Measurements from ENCODE around the gene KHK. TPM values are rescaled to one million over a fixed set of nuclear protein-coding genes. Genes with fewer than 3 reads are reported as not detected.
A peak's percentile ranks its signal among the peaks of the same experiment; 100 is the strongest.

The KHK gene
- total RNA-seq (18.7 TPM), polyA plus RNA-seq (ENCODE audit: insufficient read depth, low read depth, low replicate concordance) (538 TPM)
- long read RNA-seq, donor 1, transcript KHK-201 (8 exons, 2,397 nt): major isoform, 8 of 11 reads
- long read RNA-seq, donor 1, partial matches to known transcripts: 0 of 11 reads
- long read RNA-seq, donor 1, other reads (novel, unspliced or antisense): 0 of 11 reads
- long read RNA-seq, donor 2, transcript KHK-201 (8 exons, 2,397 nt): major isoform, 19 of 22 reads
- long read RNA-seq, donor 2, partial matches to known transcripts: 0 of 22 reads
- long read RNA-seq, donor 2, other reads (novel, unspliced or antisense): 0 of 22 reads
- long read RNA-seq, donor 3, transcript KHK-201 (8 exons, 2,397 nt): major isoform, 20 of 24 reads
- long read RNA-seq, donor 3, partial matches to known transcripts: 0 of 24 reads
- long read RNA-seq, donor 3, other reads (novel, unspliced or antisense): 0 of 24 reads
- long read RNA-seq, donor 4, transcript KHK-201 (8 exons, 2,397 nt): major isoform, 7 of 10 reads
- long read RNA-seq, donor 4, partial matches to known transcripts: 0 of 10 reads
- long read RNA-seq, donor 4, other reads (novel, unspliced or antisense): 0 of 10 reads
- long read RNA-seq, donor 5: 0 reads
- long read RNA-seq, donor 6, transcript KHK-201 (8 exons, 2,397 nt): major isoform, 5 of 10 reads
- long read RNA-seq, donor 6, partial matches to known transcripts: 5 of 10 reads
- long read RNA-seq, donor 6, other reads (novel, unspliced or antisense): 0 of 10 reads
- long read RNA-seq, donor 7, transcript KHK-202 (8 exons, 2,411 nt): major isoform, 16 of 37 reads
- long read RNA-seq, donor 7, transcript KHK-201 (8 exons, 2,397 nt): minor isoform, 8 of 37 reads
- long read RNA-seq, donor 7, partial matches to known transcripts: 1 of 37 reads
- long read RNA-seq, donor 7, other reads (novel, unspliced or antisense): 12 of 37 reads
- long read RNA-seq, donor 8, partial matches to known transcripts: 0 of 5 reads
- long read RNA-seq, donor 8, other reads (novel, unspliced or antisense): 0 of 5 reads
- long read RNA-seq, donor 9, transcript KHK-201 (8 exons, 2,397 nt): major isoform, 16 of 19 reads
- long read RNA-seq, donor 9, partial matches to known transcripts: 0 of 19 reads
- long read RNA-seq, donor 9, other reads (novel, unspliced or antisense): 0 of 19 reads
- long read RNA-seq, donor 10, transcript KHK-201 (8 exons, 2,397 nt): major isoform, 11 of 26 reads
- long read RNA-seq, donor 10, partial matches to known transcripts: 14 of 26 reads
- long read RNA-seq, donor 10, other reads (novel, unspliced or antisense): 0 of 26 reads

GRCh38 chr2:27086724-27087593, at the start of gene KHK:
KHK (plus strand) TSS chr2:27086772; CDS start chr2:27087260, 488 bp downstream.
- TF ChIP-seq CTCF (IDR thresholded peaks at IDR 0.05; ENCODE audit: borderline replicate concordance, extremely low read depth, insufficient read depth): no peak
- peak within 1 kb of the TSS; percentile 8 to 42 (median 34) for H3K9ac ChIP-seq (ENCODE audit: low read length in 3 of 3)
- H3K36me3 ChIP-seq (ENCODE audit: control insufficient read depth in 2 of 3, insufficient read depth in 3 of 3, low read length in 3 of 3): no peaks in the 10 kb centered on the region
- peaks cover 0 to 7% (median 5%) of the 10 kb centered on the region in 3 donors for H3K4me1 ChIP-seq (ENCODE audit: control insufficient read depth in 2 of 3, insufficient read depth in 2 of 3, low read depth in 1 of 3, low read length in 3 of 3)
- H3K27ac ChIP-seq (ENCODE audit: low read depth in 2 of 2, low read length in 2 of 2): peak within 1 kb of the TSS; percentile 67 to 85
- H3K4me3 ChIP-seq (ENCODE audit: low read length in 3 of 3): peak within 1 kb of the TSS; percentile 58 to 92 (median 68)
- intact Hi-C loops (cut with DNase I): no loop called here
- no peaks in the 10 kb centered on the region for H3K27me3 ChIP-seq (ENCODE audit: control insufficient read depth, insufficient read depth, low read length)
- FAIRE-seq (no peak), DNase-seq (peak in 4 of 5 donors; percentile 51 to 89 (median 76))
- H3K9me3 ChIP-seq (ENCODE audit: control insufficient read depth in 2 of 3, insufficient read depth in 1 of 3, low read length in 3 of 3): no peaks in the 10 kb centered on the region

- no peak overlapping the region for H3K27ac ChIP-seq (ENCODE audit: low read depth in 2 of 2, low read length in 2 of 2)
- H3K27me3 ChIP-seq (ENCODE audit: control insufficient read depth, insufficient read depth, low read length): no peaks in the 10 kb centered on the region
- FAIRE-seq (no peak), DNase-seq (no peak)
- intact Hi-C loops (cut with DNase I): no loop called here
- H3K9me3 ChIP-seq (ENCODE audit: control insufficient read depth in 2 of 3, insufficient read depth in 1 of 3, low read length in 3 of 3): no peaks in the 10 kb centered on the region
- H3K4me1 ChIP-seq (ENCODE audit: control insufficient read depth in 2 of 3, insufficient read depth in 2 of 3, low read depth in 1 of 3, low read length in 3 of 3): peaks cover 5 to 20% (median 18%) of the 10 kb centered on the region in 3 donors
- peaks cover 6 to 51% (median 46%) of the 10 kb centered on the region in 3 donors for H3K36me3 ChIP-seq (ENCODE audit: control insufficient read depth in 2 of 3, insufficient read depth in 3 of 3, low read length in 3 of 3)
- no peak overlapping the region for H3K9ac ChIP-seq (ENCODE audit: low read length in 3 of 3)
- no peak for TF ChIP-seq CTCF (IDR thresholded peaks at IDR 0.05; ENCODE audit: borderline replicate concordance, extremely low read depth, insufficient read depth)
- no peak overlapping the region for H3K4me3 ChIP-seq (ENCODE audit: low read length in 3 of 3)
Observed at GRCh38 chr2:27038012-27038411, 48.6 kb upstream of the KHK start.
